ENCODE data around the gene ZBED4.

ZBED4 gene

DNA sequence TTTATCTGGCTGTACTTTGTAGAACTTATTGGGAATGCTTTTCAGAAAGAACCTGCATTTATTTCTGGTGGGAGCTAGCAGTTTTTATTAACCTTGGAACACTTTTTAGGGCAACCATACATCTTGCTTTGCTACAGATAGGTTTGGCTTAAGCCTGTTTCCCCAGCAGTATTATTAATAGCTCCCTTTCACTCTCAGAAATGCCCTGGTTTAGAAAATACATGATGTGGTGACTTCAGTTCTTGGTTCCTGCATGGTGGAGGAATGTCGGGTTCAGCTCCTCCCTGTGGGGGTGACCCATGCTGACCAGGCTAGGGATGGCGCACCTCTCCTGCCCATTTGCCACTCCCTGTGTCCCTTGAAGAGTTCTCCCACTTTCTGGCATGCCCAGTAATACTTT, 28.2 kb downstream of the ZBED4 start:
- no peak for DNase-seq

DNA sequence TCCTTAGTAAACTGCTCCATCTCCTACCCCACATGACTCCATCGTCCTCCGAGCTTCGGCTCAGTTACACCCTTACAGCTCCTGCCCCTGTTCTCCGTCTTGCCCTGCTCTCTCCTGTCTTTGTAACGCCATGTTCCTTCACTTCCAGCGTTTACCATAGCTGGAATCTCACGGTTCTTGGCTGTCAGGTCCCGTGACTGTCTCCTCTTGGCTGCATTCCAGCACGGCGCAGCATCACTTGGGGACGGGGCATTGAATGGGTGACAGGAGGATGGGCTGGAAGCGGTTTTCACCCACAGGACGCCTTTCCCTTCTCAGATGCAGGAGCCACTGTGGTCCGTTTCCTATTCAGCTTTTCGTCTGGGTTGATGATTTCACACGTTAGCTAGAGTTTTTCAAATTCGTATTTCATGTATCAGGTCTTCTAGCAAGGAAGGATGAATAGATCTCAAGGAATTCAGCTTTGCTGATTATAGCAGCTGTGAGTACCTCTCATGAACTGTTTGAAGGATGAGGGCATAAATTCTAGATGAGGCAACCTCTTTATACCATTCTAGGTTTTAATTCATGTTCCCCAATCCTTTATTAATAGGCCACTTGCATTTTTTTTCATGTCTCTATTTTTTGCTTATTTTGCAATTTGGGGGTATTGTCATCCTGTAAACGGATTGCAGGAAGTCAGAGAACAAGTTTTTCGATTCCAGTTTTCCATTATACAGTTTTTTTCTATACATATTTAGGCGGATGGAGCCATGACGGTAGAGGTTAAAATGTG, 29.1 kb downstream of the ZBED4 start:
- no peak for DNase-seq

DNA sequence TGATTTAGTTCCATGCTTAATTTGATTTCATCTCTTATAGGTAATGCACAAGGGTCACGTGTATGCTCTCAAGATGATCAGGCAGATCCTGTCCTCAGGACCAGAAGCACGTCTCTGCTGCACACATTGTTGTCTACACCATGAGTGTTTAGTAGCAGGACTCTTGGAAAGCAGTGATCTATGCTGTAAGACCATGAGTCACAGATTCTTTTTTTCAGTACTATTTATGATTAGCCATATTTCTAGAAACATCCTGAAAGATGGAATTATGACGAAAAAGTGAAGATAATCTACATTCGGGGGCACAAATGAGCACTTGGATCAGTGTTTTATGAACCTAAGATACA, 29.6 kb downstream of the ZBED4 start:
- no peak for DNase-seq

DNA sequence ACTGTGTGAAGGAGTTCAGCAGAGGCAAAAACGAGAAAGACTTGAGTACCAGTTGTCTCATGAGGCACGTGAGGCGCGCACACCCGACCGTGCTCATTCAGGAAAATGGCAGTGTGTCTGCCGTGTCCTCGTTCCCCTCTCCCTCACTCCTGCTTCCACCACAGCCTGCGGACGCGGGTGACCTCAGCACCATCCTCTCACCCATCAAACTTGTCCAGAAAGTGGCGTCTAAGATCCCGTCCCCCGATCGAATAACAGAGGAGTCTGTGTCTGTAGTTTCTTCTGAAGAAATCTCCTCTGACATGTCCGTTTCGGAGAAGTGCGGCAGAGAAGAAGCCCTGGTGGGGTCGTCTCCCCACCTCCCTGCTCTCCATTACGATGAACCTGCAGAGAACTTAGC, 30.4 kb downstream of the ZBED4 start:
- no peak for DNase-seq

DNA sequence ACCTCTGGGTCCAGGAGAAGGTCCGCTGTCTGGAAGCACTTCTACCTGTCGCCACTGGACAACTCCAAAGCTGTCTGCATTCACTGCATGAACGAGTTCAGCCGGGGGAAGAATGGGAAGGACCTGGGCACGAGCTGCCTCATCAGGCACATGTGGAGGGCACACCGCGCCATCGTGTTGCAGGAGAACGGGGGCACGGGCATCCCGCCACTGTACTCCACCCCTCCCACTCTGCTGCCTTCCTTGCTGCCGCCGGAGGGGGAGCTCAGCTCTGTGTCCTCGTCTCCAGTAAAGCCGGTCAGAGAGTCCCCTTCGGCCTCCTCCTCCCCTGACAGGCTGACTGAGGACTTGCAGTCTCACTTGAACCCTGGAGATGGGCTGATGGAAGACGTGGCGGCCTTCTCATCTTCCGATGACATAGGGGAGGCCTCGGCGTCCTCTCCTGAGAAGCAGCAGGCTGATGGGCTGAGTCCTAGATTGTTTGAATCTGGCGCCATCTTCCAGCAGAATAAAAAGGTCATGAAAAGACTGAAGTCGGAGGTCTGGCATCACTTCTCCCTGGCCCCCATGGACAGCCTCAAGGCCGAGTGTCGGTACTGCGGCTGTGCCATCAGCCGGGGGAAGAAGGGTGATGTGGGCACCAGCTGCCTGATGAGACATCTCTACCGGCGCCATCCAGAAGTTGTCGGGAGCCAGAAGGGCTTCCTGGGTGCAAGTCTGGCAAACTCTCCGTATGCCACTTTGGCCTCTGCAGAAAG, 31.0 kb downstream of the ZBED4 start:
- DNase-seq = no peak

DNA sequence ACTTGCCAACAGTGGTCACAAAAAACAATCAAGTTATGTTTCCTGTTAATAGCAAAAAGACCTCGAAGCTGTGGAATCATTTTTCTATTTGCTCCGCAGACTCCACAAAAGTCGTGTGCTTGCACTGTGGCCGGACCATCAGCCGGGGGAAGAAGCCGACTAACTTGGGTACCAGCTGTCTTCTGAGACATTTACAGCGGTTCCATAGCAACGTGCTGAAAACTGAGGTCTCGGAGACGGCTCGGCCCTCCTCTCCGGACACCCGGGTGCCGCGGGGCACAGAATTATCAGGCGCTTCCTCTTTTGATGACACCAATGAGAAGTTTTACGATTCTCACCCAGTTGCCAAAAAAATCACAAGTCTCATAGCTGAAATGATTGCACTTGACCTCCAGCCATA, 31.6 kb downstream of the ZBED4 start:
- DNase-seq = no peak

DNA sequence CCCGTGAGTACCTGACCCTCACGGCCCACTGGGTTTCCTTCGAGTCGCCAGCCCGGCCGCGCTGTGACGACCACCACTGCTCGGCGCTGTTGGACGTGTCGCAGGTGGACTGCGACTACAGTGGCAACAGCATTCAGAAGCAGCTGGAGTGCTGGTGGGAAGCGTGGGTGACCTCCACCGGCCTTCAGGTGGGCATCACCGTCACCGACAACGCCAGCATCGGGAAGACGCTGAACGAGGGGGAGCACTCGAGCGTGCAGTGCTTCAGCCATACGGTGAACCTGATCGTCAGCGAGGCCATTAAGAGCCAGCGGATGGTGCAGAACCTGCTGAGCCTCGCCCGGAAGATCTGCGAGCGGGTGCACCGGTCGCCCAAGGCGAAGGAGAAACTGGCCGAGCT, 32.2 kb downstream of the ZBED4 start:
- no peak for DNase-seq

DNA sequence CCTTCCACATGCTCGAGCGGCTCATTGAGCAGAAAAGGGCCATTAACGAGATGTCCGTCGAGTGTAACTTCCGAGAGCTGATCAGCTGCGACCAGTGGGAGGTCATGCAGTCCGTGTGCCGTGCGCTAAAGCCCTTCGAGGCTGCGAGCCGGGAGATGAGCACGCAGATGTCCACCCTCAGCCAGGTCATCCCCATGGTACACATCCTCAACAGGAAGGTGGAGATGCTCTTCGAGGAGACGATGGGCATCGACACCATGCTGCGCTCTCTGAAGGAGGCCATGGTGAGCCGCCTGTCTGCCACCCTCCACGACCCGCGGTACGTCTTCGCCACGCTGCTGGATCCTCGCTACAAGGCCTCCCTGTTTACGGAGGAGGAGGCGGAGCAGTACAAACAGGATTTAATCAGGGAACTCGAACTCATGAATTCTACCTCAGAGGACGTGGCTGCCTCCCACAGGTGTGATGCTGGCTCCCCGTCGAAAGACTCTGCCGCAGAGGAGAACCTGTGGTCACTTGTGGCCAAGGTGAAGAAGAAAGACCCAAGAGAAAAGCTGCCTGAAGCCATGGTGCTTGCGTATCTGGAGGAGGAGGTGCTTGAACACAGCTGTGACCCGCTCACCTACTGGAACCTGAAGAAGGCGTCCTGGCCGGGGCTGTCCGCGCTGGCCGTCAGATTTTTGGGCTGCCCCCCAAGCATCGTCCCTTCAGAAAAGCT, 32.9 kb downstream of the ZBED4 start:
- no peak for DNase-seq

DNA sequence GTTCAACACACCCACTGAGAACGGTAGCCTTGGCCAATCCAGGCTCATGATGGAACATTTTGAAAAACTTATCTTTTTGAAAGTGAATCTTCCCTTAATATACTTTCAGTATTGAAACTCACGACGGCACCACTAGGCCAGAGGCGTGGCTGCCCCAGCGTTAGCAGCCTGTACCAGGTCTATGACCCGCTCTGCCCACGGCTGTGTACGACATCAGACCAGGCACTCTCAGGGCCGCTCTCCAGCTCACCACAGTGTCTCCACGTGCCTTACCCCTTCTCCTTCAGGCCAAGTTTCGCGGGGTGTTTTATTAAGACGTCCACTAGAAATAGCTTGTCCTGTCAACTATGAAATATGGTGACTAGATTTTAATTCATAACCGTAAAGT, 33.4 kb downstream of the ZBED4 start:
- no peak for DNase-seq

DNA sequence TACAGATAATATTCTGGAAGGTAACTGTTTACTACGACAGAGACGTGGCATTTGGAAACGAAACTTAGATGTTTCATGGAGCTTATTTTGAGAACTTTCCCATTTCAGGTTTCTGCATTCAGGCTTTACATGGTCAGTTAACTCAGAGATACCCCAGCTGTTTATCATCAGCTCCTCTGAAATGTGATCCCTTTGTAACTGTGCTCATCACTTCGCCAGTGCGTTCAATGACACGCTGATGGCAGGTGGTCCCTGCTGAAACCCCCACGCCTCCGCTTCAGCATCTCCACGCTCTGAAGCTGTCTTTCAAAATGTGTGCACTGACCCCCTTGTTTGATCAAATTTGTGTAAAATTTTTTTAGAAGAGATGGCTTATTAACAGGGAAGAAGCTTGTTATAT, 34.1 kb downstream of the ZBED4 start:
- DNase-seq = no peak

DNA sequence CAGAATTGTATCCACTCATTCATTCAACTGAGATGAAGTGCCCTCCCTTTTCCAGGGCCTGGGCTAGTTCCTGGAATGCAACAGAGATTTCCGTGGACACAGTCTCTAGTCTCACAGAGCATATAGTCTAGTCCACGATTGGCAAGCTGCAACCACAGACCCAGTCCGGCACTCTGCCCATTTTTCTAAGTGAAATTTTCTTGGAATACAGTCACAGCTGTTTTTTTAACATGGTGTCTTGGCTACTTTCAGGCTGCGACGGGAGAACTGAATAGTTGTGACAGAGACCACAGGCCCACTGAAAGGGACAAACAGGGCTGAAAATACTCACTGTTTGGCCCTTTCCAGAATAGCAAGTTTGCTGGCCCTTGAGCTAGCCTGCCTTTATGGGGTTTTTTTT, 35.4 kb downstream of the ZBED4 start:
- no peak for DNase-seq

DNA sequence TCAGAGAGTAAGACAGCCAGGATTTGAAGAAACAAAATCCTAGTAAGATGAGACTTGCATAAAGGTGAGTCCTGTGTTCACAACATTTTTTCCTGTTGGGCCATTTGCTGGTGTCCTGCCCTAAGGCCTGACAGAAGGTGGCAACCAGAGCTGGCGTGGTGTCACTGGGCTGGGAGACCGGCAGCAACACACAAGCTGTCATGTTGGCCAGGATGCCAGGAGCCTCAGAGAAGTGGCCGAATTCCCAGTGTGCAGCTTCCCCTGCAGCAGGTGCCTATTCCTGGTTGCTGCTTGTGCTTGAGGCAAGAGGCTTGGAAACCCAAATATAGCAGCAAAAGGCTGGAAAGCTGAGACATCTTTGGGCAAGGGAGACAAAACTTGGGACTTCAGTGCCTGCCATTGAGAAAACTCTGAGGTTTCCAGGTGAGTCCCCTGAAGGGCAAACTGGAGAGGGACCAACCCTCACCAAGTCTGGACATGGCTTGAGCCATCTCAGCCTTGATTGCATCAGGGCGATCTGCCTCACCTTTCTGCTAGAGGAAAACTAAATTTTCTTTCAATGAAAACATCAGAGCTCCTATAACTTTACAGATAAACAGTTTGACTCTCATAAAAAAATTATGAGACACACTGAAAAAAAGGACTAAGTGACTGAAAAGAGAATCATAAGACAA, 38.7 kb downstream of the ZBED4 start:
- no peak for DNase-seq

DNA sequence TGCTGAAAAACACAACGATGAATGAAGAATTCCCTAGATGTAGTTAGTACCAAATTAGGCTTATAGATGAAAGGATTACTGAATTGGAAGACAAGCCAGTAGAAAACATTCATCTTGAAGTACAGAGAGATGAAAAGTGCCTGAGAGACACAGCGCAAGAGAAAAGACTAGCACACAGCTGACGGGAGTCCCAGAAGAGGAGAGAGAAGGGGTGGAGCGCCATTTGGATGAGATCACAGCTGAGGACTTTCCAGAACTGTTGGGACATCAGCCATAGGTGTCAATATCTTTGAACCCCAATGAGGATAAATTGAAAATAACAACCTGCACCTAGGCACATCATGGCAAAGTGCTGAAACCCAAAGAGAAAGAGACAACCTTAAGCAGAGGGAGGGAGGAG, 39.4 kb downstream of the ZBED4 start:
- no peak for DNase-seq

DNA sequence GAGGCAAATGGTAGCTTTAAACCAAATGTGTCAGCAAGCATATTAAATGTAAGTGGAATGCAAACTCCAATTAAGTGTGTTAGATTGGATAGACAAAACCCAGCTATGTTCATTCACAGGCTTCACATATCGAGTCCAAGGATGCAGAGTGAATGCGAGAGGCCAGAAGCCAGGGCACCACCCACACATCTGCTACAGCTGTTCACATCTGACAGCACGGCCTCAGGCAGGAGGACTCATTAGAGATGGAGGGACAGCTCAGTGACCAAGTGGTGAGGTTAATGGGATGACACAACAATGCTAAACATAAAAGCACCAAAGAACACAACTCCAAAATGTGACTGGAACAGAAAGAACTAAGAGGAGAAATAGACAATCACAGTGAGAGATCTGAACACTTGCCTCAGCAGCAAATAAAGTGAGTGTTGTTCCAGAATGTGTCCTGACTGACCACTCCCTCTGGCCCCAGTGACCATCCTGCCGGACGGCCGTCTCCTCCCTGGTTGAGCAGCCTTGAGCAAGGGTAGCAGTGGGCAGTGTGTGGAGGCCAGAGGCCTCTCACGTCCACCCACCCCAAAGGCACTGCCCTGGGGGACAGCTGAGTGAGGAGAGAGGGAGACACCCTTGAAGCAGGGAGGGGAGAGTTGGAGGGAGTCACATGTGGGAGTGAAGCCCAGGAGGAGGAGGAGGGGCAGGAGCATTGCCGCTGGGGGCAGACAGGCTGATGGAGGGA, 40.8 kb downstream of the ZBED4 start:
- DNase-seq = no peak

DNA sequence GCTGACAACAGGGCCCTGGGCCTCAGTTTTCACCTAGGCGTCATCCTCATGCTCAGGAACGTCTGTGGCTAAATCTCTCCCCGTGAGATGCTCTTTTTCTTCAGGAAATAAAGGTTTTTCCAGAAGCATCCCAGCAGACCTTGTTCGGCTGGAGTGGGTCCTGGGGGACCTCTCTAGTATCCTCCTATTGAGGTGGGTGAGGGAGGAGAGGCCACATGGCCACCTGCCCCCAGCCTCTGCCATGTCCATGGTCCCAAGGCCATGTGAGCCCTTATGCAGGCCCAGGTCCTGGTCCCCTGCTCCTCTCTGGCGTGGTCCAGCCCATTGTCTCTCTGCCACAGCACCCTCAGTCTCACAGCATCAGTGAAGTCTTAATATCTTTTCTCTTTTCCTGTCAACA, 42.6 kb downstream of the ZBED4 start:
- DNase-seq = no peak

DNA sequence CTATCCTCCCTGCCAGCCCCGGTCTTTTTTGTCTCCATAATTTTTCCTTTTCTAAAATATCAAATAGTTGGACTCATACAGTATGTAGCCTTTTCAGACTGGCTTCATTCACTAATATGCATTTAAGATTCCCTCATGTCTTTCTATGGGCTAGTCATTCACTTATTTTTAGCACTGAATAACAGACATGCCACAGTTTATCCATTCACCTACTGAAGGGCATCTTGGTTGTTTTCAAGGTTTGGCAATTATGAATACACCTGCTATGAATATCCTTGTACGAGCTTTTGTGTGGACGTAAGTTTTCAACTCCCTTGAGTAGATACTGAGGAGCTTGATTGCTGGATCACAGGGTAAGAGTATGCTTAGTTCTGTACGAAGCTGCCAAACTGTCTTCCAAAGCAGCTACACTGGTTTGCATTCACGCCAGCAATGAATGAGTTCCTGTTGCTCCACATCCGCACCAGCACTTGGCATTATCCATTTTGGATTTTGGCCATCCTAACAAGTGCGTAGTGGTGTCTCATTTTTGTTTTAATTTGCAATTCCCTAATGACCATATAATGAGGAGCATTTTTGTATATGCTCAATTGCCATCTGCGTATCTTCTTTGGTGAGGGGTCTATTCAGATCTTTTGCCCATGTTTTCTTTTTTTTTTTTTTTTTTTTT, 43.5 kb downstream of the ZBED4 start:
- no peak for DNase-seq

DNA sequence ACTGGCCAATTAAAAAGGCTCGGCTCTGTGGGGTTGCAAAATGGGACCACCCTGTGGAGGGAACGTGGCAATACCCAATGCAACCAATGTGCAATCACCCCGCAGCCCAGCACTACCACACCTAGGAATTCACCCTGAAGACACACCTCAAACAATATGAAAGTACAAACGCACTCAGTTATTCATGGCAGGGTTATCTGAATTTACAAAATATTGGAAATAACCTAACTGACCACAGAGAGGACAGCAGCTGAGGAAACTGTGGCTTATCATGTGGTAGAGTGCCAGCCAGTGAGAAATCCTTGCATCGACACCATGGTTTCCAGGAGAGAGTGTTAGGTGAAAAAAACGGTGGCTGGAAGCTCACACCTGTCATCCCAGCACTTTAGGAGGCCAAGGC, 45.9 kb downstream of the ZBED4 start:
- DNase-seq = no peak

DNA sequence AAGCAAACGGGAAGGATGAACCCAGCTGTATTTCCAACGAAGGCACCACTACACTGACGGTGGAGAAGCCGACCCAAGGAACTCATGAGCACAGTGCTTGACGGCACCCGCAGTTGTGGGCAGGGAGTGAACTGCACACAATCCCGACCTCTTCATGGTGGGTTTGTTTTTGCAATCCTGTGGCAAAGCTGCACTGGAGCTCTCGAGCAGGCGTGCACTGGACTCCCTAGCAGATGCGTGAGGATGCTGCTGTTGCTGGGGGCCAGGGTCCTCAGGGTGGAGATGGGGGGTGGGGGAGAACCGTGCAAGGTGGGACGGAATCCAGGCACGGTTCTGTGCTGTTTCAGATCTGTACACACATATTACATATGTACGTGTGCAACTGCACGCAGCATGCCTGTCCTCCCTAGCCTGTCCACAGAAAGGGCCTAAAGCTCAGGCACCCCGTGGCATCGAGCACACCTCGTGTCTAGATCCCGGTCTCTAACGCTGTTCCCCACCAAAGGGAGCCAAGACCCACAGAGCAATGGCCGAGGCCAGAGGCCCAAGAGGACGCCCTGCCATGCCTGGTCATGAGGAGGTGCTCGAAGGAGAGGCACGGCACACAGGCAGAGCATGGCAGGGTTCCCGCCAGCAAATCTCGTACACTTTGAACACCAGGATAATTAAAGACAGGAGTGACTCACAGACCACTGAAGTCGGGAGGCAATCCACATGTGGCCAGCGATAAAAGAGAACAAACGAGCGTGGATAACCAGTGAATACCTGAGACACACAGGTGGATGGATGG, 47.0 kb downstream of the ZBED4 start:
- no peak for DNase-seq

DNA sequence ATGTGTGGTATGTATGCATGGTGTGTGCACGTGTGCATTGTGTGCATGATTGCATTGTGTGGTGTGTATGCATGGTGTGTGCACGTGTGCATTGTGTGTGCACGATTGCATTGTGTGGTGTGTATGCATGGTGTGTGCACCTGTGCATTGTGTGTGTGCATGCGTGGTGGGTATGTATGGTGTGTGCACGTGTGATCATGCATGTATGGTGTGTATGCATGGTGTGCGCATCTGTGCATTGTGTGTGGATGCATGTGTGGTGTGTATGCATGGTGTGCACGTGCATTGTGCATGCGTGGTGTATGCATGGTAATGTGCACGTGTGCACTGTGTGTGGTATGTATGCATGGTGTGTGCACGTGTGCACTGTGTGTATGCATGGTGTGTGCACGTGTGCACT, 47.8 kb downstream of the ZBED4 start:
- DNase-seq = no peak

DNA sequence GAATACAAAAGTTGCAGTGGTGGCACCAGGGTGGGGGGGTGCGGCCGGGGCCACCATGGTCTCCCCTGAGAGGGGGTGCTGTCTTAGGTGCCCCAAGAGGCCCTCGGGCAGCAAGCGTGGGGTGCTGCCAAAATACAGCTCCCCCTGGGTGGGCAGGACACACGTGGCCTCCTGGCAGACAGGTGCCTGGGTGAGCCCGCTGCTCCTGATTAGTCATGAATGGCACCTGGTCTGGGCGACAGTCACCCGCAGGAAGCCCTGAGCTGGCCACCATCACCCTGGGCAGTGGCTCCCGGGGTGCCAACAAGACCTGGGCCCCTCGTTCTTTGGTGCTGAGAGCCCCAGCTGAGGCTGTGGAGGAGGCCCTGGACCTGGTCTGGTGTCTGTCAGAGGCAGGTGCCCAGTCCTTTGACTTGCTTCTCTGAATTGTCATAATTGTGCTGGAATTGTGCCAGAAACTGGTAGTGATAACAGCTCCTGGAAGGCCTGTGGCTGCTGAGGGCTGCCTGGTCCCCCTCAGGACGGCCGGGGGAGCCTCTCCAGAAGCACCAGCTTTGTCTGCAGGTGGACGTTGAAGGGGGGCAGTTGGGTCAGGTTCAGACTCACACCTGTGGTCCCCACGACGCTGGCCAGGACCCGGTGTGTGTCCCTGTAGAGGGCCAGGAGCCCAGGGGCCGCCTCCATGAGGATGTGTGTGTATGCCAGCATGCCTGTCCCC, 49.8 kb downstream of the ZBED4 start:
- no peak for DNase-seq

DNA sequence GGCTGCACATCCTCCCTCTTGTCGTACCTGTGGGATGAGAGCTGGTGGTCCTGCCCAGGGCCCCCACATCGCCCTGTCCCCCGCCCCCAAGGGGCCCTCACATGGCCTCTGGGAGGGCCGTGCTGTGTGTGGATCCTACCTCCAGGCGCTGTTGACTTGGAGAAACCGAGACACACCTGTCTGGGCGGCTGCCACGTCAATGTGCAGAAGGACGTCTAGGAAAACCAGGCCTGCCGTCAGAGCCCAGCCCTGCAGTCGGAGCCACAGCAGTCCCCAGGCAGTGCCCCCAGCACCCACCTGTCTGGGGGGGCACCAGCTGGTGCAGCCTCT, 50.4 kb downstream of the ZBED4 start:
- no peak for DNase-seq

Data from NCI-H510A (cell line).